GM10847 (cell line): ENCODE data around the gene ADGRE1.

Experiments
- POLR2A ChIP-seq: IDR thresholded peaks from 2 replicates; pipeline ENCODE4 v1.6.1; 2011; ENCODE audit not compliant: insufficient read length; ENCODE audit errors: extremely low read depth

The ADGRE1 gene

GRCh38 chr19:6970443-6970842 is 83.1 kb downstream of the ADGRE1 start:
- no peak for TF ChIP-seq POLR2A

GRCh38 chr19:6971366-6971765 is 84.0 kb downstream of the ADGRE1 start:
- TF ChIP-seq POLR2A = no peak

GRCh38 chr19:6976197-6976596 is 88.8 kb downstream of the ADGRE1 start:
- TF ChIP-seq POLR2A = no peak

GRCh38 chr19:6979399-6979798 is 92.0 kb downstream of the ADGRE1 start:
- TF ChIP-seq POLR2A = no peak

- TF ChIP-seq POLR2A = no peak
These were observed 96.1 kb downstream of the ADGRE1 start for GRCh38 chr19:6983448-6983847.

- TF ChIP-seq POLR2A = no peak
These were observed 100.5 kb downstream of the ADGRE1 start for GRCh38 chr19:6987850-6988249.

GRCh38 chr19:6988257-6988656 is 100.9 kb downstream of the ADGRE1 start:
- no peak for TF ChIP-seq POLR2A
